ENCODE data around the gene COMMD2.

DNA sequence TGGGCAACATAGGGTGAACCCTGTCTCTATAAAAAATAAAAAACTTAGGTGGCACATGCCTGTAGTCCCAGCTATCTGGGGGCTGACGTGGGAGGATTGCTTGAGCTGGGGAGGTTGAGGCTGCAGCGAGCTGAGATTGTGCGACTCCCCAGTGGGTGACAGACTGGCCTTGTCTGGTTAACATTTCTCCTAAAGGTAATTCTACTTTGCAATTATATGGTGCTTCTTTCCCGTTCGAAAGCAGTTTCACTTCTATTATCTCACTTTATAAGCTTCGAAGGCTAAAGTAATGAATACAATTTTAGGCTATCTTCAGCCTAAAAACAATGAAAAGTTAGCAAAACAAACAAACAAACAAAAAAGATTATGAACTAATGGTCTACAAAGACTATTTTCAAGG, 35.3 kb downstream of the COMMD2 start:
- TF ChIP-seq CTCF (IDR thresholded peaks at IDR 0.05) (no peak), POLR2A (IDR thresholded peaks at IDR 0.05; ENCODE audit: low read depth) (no peak)
